ENCODE data around the gene SUSD1.

SUSD1 gene

GRCh38 chr9:112054916-112055315 lies 120.2 kb downstream of the SUSD1 start:
- no peak for DNase-seq (ENCODE audit: extremely low read depth, low read depth)
- H3K4me3 ChIP-seq (replicated peaks; ENCODE audit: low read depth, low read length): no peak overlapping the region
- TF ChIP-seq CTCF (IDR thresholded peaks at IDR 0.05; ENCODE audit: low read depth, low read length, missing control alignments): no peak

GRCh38 chr9:112051812-112052211 lies 123.3 kb downstream of the SUSD1 start:
- TF ChIP-seq CTCF (IDR thresholded peaks at IDR 0.05; ENCODE audit: low read depth, low read length, missing control alignments): no peak
- no peak overlapping the region for H3K4me3 ChIP-seq (replicated peaks; ENCODE audit: low read depth, low read length)
- no peak for DNase-seq (ENCODE audit: extremely low read depth, low read depth)

GRCh38 chr9:112050544-112051475 lies 124.3 kb downstream of the SUSD1 start:
- TF ChIP-seq CTCF (IDR thresholded peaks at IDR 0.05; ENCODE audit: low read depth, low read length, missing control alignments): no peak
- DNase-seq (ENCODE audit: extremely low read depth, low read depth): peak; percentile 89
- H3K4me3 ChIP-seq (replicated peaks; ENCODE audit: low read depth, low read length): no peak overlapping the region

- TF ChIP-seq CTCF (IDR thresholded peaks at IDR 0.05; ENCODE audit: low read depth, low read length, missing control alignments): no peak
- H3K4me3 ChIP-seq (replicated peaks; ENCODE audit: low read depth, low read length): no peak overlapping the region
- no peak for DNase-seq (ENCODE audit: extremely low read depth, low read depth)
Measured at GRCh38 chr9:112049811-112050516, 125.1 kb downstream of the SUSD1 start.

- no peak overlapping the region for H3K4me3 ChIP-seq (replicated peaks; ENCODE audit: low read depth, low read length)
- TF ChIP-seq CTCF (IDR thresholded peaks at IDR 0.05; ENCODE audit: low read depth, low read length, missing control alignments): no peak
- DNase-seq (ENCODE audit: extremely low read depth, low read depth): no peak
Measured at GRCh38 chr9:112048924-112049691, 126.0 kb downstream of the SUSD1 start.

- no peak for TF ChIP-seq CTCF (IDR thresholded peaks at IDR 0.05; ENCODE audit: low read depth, low read length, missing control alignments)
- DNase-seq (ENCODE audit: extremely low read depth, low read depth): no peak
- no peak overlapping the region for H3K4me3 ChIP-seq (replicated peaks; ENCODE audit: low read depth, low read length)
Measured at GRCh38 chr9:112047538-112048066, 127.5 kb downstream of the SUSD1 start.
